Adrenal gland (tissue), 5 donors: Measurements from ENCODE around the gene SRSF12.

Experiments
- CTCF ChIP-seq, 6 experiments: fragments of 450-650 bp in 4 of 6; fragments of 200-600 bp in 2 of 6; sonication (generic) in 1 of 6; IDR thresholded peaks; 1 replicate in 5 of 6; 2 replicates in 1 of 6; pipeline versions ENCODE4 v1.5.1 to v1.8.0; 2016 to 2021; ENCODE audit warnings: antibody characterized with exemption in 6 of 6, mild to moderate bottlenecking in 2 of 6, moderate library complexity in 1 of 6
- POLR2A ChIP-seq, 2 donors: fragments of 450-650 bp; IDR thresholded peaks; one replicate each; pipeline ENCODE4 v1.6.1; 2017; ENCODE audit warnings: antibody characterized with exemption in 2 of 2, mild to moderate bottlenecking in 2 of 2, moderate library complexity in 1 of 2
- donor health status: DM: no; HTN: no; CAD: no.

GRCh38 chr6:89144354-89144906 is 26.6 kb upstream of the SRSF12 start:
- TF ChIP-seq CTCF (IDR thresholded peaks at IDR 0.05), result no peak
- TF ChIP-seq POLR2A (IDR thresholded peaks at IDR 0.05), result no peak
